A549 (cell line): ENCODE data around the gene KTN1.

ENCODE experiments used
- CBX2 ChIP-seq: fragments of 200-600 bp; sonication (generic); IDR thresholded peaks from 2 replicates; pipeline ENCODE4 v1.6.1; 2016; ENCODE audit warnings: low read depth, mild to moderate bottlenecking, borderline replicate concordance
- EHMT2 ChIP-seq: fragments of 200-600 bp; sonication (generic); IDR thresholded peaks from 2 replicates; pipeline ENCODE4 v1.6.1; 2016; ENCODE audit warnings: antibody characterized with exemption, low read depth, mild to moderate bottlenecking, moderate library complexity
- ESRRA ChIP-seq: fragments of 150-350 bp; IDR thresholded peaks from 2 replicates; pipeline ENCODE4 v1.6.1; 2014; ENCODE audit warnings: mild to moderate bottlenecking, low read length, borderline replicate concordance
- FOSL2 ChIP-seq, 2 experiments: fragments of 450-650 bp in 1 of 2; fragments of >200 bp in 1 of 2; sonication (Bioruptor Twin) in 1 of 2; formaldehyde crosslinking; IDR thresholded peaks; 2 replicates each; pipeline versions ENCODE4 v1.5.0 to v1.6.1; 2016 to 2020; ENCODE audit warnings: mild to moderate bottlenecking in 1 of 2, moderate library complexity in 1 of 2
- NR3C1 ChIP-seq: fragments of >200 bp; sonication (Bioruptor Twin); formaldehyde crosslinking; IDR thresholded peaks from 3 replicates; pipeline ENCODE4 v1.6.1; 2017
- POLR2A ChIP-seq: IDR thresholded peaks from 2 replicates; pipeline ENCODE4 v1.6.1; 2012; ENCODE audit warnings: mild to moderate bottlenecking, low read length
- SMC3 ChIP-seq: fragments of >200 bp; sonication (Bioruptor Twin); formaldehyde crosslinking; IDR thresholded peaks from 3 replicates; pipeline ENCODE4 v1.6.1; 2018; ENCODE audit warnings: inconsistent platforms
- ZNF302 ChIP-seq: fragments of 250-450 bp; sonication (Bioruptor Pico); IDR thresholded peaks from 2 replicates; pipeline ENCODE4 v1.9.0; 2021; ENCODE audit warnings: inconsistent platforms, mild to moderate bottlenecking, moderate library complexity
- TF ChIP-seq, protein P1 (sequence below): IDR thresholded peaks from 2 replicates; pipeline ENCODE4 v1.6.1; 2012; ENCODE audit warnings: low read depth, borderline replicate concordance
- TF ChIP-seq, protein P2 (sequence below): fragments of >200 bp; sonication (Bioruptor Twin); formaldehyde crosslinking; IDR thresholded peaks from 3 replicates; pipeline ENCODE4 v1.5.1; 2016
- TF ChIP-seq, protein P3 (sequence below): IDR thresholded peaks from 2 replicates; pipeline ENCODE4 v1.6.1; 2012

DNA sequence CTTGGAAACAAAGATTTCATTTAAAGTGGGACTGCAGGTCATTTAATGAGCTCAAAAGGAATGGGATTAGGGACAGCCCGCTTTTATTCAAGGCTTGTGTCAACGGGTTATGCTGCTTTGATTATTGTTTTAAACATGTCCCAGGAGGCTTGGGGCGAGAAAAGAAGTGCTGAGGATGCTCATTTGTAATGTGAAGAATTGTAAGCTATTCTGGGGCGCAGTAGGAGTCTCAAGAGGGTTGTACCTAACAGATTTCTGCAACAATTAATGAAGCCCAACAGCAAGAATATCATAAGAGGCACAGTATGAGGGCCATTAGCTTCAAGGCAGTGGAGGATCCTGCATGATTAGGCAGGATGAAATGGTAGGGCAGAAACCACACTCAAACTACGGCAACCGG, 122.5 kb downstream of the KTN1 start:
- TF ChIP-seq, protein P1, sequence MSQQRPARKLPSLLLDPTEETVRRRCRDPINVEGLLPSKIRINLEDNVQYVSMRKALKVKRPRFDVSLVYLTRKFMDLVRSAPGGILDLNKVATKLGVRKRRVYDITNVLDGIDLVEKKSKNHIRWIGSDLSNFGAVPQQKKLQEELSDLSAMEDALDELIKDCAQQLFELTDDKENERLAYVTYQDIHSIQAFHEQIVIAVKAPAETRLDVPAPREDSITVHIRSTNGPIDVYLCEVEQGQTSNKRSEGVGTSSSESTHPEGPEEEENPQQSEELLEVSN = no peak
- TF ChIP-seq ESRRA (no peak), CBX2 (no peak), EHMT2 (no peak), ZNF302 (CRISPR knock-in tag) (no peak), POLR2A (no peak), SMC3 (no peak), FOSL2 (IDR thresholded peaks at IDR 0.05) (no peak), FOSL2 (CRISPR knock-in tag; IDR thresholded peaks at IDR 0.05) (no peak), NR3C1 (no peak)
- TF ChIP-seq, protein P2, sequence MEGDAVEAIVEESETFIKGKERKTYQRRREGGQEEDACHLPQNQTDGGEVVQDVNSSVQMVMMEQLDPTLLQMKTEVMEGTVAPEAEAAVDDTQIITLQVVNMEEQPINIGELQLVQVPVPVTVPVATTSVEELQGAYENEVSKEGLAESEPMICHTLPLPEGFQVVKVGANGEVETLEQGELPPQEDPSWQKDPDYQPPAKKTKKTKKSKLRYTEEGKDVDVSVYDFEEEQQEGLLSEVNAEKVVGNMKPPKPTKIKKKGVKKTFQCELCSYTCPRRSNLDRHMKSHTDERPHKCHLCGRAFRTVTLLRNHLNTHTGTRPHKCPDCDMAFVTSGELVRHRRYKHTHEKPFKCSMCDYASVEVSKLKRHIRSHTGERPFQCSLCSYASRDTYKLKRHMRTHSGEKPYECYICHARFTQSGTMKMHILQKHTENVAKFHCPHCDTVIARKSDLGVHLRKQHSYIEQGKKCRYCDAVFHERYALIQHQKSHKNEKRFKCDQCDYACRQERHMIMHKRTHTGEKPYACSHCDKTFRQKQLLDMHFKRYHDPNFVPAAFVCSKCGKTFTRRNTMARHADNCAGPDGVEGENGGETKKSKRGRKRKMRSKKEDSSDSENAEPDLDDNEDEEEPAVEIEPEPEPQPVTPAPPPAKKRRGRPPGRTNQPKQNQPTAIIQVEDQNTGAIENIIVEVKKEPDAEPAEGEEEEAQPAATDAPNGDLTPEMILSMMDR = no peak
- TF ChIP-seq, protein P3, sequence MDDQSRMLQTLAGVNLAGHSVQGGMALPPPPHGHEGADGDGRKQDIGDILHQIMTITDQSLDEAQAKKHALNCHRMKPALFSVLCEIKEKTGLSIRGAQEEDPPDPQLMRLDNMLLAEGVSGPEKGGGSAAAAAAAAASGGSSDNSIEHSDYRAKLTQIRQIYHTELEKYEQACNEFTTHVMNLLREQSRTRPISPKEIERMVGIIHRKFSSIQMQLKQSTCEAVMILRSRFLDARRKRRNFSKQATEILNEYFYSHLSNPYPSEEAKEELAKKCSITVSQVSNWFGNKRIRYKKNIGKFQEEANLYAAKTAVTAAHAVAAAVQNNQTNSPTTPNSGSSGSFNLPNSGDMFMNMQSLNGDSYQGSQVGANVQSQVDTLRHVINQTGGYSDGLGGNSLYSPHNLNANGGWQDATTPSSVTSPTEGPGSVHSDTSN = no peak
